IPS-18a (cell line): ENCODE results near the gene MAPK10.

Experiments
- H3K27ac ChIP-seq: one replicate; pipeline ENCODE4 v1.5.1; 2013; ENCODE audit warnings: low read length
- H3K27me3 ChIP-seq: one replicate; pipeline ENCODE4 v1.6.1; 2013; ENCODE audit warnings: mild to moderate bottlenecking, low read length; ENCODE audit not compliant: control insufficient read depth, insufficient read depth
- H3K36me3 ChIP-seq: one replicate; pipeline ENCODE4 v1.6.1; 2013; ENCODE audit warnings: low read depth, low read length; ENCODE audit not compliant: control insufficient read depth
- H3K4me1 ChIP-seq: one replicate; pipeline ENCODE4 v1.6.1; 2013; ENCODE audit warnings: low read depth, low read length; ENCODE audit not compliant: control insufficient read depth
- H3K4me3 ChIP-seq: one replicate; pipeline ENCODE4 v1.5.1; 2013; ENCODE audit warnings: low read length
- H3K9ac ChIP-seq: one replicate; pipeline ENCODE4 v1.6.1; 2013; ENCODE audit warnings: mild to moderate bottlenecking, low read length, moderate library complexity
- H3K9me3 ChIP-seq: one replicate; pipeline ENCODE4 v1.6.1; 2013; ENCODE audit warnings: low read depth, low read length; ENCODE audit not compliant: control insufficient read depth

Gene MAPK10

DNA sequence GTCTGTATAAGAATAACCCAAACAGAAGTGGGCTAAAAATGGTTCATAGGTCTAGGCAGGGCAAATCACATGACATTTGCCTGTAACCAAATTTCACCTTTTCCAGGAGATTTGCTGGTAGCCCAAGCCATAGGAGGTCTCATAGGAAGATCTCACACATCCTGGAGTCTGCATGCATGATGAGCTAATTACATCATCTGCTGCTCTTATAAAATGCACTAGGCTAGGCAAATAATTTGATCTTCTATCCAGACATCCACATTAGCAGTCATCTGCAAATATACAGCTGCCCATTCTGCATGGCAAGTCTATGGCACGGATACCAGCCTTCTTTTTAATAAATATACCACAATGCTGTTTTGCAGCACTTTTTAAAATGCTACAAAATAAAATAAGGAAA lies 87.2 kb downstream of the MAPK10 start:
- H3K4me1 ChIP-seq: no peaks in the 10 kb centered on the region
- no peaks in the 10 kb centered on the region for H3K27me3 ChIP-seq
- H3K36me3 ChIP-seq: no peaks in the 10 kb centered on the region
- no peak overlapping the region for H3K27ac ChIP-seq
- H3K9me3 ChIP-seq: no peaks in the 10 kb centered on the region
- no peak overlapping the region for H3K4me3 ChIP-seq
- H3K9ac ChIP-seq: no peak overlapping the region

- H3K27me3 ChIP-seq: no peaks in the 10 kb centered on the region
- no peaks in the 10 kb centered on the region for H3K9me3 ChIP-seq
- no peak overlapping the region for H3K9ac ChIP-seq
- H3K4me1 ChIP-seq: peaks cover 8% of the 10 kb centered on the region
- no peak overlapping the region for H3K27ac ChIP-seq
- no peak overlapping the region for H3K4me3 ChIP-seq
- no peaks in the 10 kb centered on the region for H3K36me3 ChIP-seq
Observed at GRCh38 chr4:86271057-86271456, 88.8 kb downstream of the MAPK10 start.

DNA sequence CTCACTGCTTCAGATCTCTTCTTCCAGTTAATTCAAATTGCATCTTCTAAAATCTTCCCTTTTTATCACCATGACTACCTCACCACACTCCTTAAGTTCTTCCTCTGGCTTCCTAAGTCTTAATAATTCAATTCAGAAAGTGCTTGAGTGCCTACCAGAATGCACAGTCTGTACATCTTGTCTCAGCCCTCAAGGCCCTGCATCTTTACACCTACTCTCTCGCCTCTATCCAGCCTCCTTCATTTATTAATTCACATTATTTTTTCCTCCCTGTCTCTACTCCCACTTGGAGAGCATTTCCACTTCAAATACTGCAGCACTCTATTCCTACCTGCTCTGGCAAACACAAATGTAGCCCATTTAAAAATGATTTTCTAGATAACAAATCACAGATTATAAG lies 90.5 kb downstream of the MAPK10 start:
- no peak overlapping the region for H3K27ac ChIP-seq
- no peak overlapping the region for H3K9ac ChIP-seq
- no peak overlapping the region for H3K4me3 ChIP-seq
- H3K9me3 ChIP-seq: no peaks in the 10 kb centered on the region
- no peaks in the 10 kb centered on the region for H3K36me3 ChIP-seq
- H3K27me3 ChIP-seq: no peaks in the 10 kb centered on the region
- H3K4me1 ChIP-seq: peaks cover 16% of the 10 kb centered on the region

GRCh38 chr4:86264241-86264640 lies 95.6 kb downstream of the MAPK10 start:
- Histone ChIP-seq H3K27ac (no peak overlapping the region), H3K4me3 (no peak overlapping the region), H3K9me3 (no peaks in the 10 kb centered on the region), H3K36me3 (no peaks in the 10 kb centered on the region), H3K4me1 (peaks cover 16% of the 10 kb centered on the region), H3K9ac (no peak overlapping the region), H3K27me3 (no peaks in the 10 kb centered on the region)

- Histone ChIP-seq H3K27ac (no peak overlapping the region), H3K36me3 (no peaks in the 10 kb centered on the region), H3K4me1 (peaks cover 10% of the 10 kb centered on the region), H3K9ac (no peak overlapping the region), H3K27me3 (no peaks in the 10 kb centered on the region), H3K4me3 (no peak overlapping the region), H3K9me3 (no peaks in the 10 kb centered on the region)
Observed at GRCh38 chr4:86261636-86262035, 98.2 kb downstream of the MAPK10 start.

DNA sequence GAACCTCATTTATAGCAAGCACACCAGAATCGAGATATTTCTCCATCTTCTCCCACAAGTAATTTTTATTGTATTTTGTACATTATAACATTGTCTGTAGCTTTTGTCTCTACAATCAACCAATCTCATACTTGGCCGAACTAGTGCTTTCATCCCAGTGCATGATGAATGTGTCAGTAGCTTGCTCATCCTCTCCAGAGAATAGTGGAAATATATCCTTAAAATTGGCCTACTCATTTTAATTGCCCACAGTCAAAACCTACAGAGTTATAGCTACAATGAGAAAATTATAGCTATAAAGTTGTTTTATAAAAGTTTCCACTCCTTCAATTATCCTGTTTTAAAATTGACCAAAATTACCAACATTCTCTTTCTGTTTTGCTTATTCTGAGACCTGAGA lies 103.8 kb downstream of the MAPK10 start:
- Histone ChIP-seq H3K36me3 (no peaks in the 10 kb centered on the region), H3K27ac (no peak overlapping the region), H3K9me3 (no peaks in the 10 kb centered on the region), H3K27me3 (no peaks in the 10 kb centered on the region), H3K9ac (no peak overlapping the region), H3K4me3 (no peak overlapping the region), H3K4me1 (no peaks in the 10 kb centered on the region)

- Histone ChIP-seq H3K27ac (no peak overlapping the region), H3K27me3 (no peaks in the 10 kb centered on the region), H3K36me3 (no peaks in the 10 kb centered on the region), H3K4me1 (no peaks in the 10 kb centered on the region), H3K9ac (no peak overlapping the region), H3K9me3 (no peaks in the 10 kb centered on the region), H3K4me3 (no peak overlapping the region)
Observed at GRCh38 chr4:86250619-86251018, 109.2 kb downstream of the MAPK10 start.

DNA sequence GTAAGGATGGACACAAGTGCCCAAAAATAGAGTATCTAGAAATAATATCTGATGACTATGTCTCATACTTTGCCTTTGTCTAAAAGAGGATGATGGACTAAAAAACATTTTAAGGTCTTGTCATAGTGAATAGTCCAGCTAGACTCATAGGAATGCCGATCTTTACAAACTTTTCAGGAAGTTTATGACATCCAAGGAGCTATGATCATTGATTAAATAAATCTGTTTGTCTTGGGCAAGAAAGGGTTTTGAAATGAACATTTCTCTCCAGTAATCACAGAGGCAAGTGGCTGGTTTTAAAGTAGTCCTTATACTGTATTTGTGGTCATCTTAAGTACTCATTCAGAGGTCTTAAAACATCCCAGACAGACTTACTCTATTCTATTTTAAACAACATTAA lies 109.8 kb downstream of the MAPK10 start:
- no peaks in the 10 kb centered on the region for H3K4me1 ChIP-seq
- no peak overlapping the region for H3K4me3 ChIP-seq
- no peaks in the 10 kb centered on the region for H3K27me3 ChIP-seq
- no peak overlapping the region for H3K27ac ChIP-seq
- H3K9ac ChIP-seq: no peak overlapping the region
- H3K9me3 ChIP-seq: no peaks in the 10 kb centered on the region
- H3K36me3 ChIP-seq: no peaks in the 10 kb centered on the region

- Histone ChIP-seq H3K27me3 (no peaks in the 10 kb centered on the region), H3K4me3 (no peak overlapping the region), H3K9me3 (no peaks in the 10 kb centered on the region), H3K36me3 (no peaks in the 10 kb centered on the region), H3K4me1 (no peaks in the 10 kb centered on the region), H3K9ac (no peak overlapping the region), H3K27ac (no peak overlapping the region)
Observed at GRCh38 chr4:86249074-86249473, 110.8 kb downstream of the MAPK10 start.

DNA sequence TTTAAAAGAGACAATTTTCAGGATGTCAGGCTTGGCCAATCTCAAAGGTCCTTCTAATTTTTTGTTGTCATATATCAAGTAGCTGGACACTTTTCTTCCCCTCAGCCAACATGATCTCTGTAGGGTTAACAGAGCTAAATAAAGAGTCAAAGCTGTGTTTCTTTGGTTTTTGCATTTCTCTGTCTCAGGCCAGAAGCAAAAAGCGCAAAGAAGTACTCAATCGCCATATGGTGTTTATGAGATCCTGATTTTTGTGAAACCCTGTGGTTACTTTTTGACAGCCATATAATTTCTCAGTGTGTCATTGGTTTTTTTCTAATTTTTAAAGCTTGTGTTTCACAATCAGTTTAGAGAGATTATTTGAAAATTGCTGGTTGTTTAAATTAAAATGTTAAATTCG lies 111.9 kb downstream of the MAPK10 start:
- Histone ChIP-seq H3K9ac (no peak overlapping the region), H3K9me3 (no peaks in the 10 kb centered on the region), H3K4me3 (no peak overlapping the region), H3K36me3 (no peaks in the 10 kb centered on the region), H3K27ac (no peak overlapping the region), H3K27me3 (no peaks in the 10 kb centered on the region), H3K4me1 (peaks cover 4% of the 10 kb centered on the region)

DNA sequence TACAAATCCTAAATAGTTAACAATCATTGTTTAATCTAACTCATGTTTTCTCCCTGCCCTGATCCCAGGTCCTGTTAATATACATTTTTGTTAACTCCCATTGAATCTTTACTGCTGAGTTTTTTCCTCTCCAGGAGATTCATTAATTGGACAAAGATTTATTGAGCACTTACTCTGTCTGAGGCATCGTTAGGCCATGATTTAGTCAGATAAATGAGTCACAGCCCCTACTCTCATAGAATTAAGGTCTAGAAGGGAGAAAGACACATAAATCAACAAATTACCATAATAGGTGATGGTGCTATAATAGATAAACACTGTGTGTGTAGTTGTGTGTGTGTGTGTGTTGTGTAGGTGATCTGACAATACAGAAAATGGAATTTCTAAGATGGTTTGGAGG lies 112.5 kb downstream of the MAPK10 start:
- H3K27ac ChIP-seq: no peak overlapping the region
- no peaks in the 10 kb centered on the region for H3K36me3 ChIP-seq
- H3K4me1 ChIP-seq: peaks cover 4% of the 10 kb centered on the region
- no peaks in the 10 kb centered on the region for H3K27me3 ChIP-seq
- H3K9ac ChIP-seq: no peak overlapping the region
- H3K9me3 ChIP-seq: no peaks in the 10 kb centered on the region
- H3K4me3 ChIP-seq: no peak overlapping the region

GRCh38 chr4:86243750-86244149 lies 116.1 kb downstream of the MAPK10 start:
- no peaks in the 10 kb centered on the region for H3K9me3 ChIP-seq
- no peaks in the 10 kb centered on the region for H3K36me3 ChIP-seq
- peaks cover 4% of the 10 kb centered on the region for H3K4me1 ChIP-seq
- no peak overlapping the region for H3K9ac ChIP-seq
- no peaks in the 10 kb centered on the region for H3K27me3 ChIP-seq
- H3K27ac ChIP-seq: no peak overlapping the region
- no peak overlapping the region for H3K4me3 ChIP-seq
